Measurements from ENCODE around the gene XXYLT1. TPM values are rescaled to one million over a fixed set of nuclear protein-coding genes. Genes with fewer than 3 reads are reported as not detected.

XXYLT1 gene
- total and polyA plus RNA-seq, 2 of the 8 experiments (the other 6 are each of a cell fraction or from before 2014, with no cell fraction given) = 18.9 to 23.8 TPM

DNA sequence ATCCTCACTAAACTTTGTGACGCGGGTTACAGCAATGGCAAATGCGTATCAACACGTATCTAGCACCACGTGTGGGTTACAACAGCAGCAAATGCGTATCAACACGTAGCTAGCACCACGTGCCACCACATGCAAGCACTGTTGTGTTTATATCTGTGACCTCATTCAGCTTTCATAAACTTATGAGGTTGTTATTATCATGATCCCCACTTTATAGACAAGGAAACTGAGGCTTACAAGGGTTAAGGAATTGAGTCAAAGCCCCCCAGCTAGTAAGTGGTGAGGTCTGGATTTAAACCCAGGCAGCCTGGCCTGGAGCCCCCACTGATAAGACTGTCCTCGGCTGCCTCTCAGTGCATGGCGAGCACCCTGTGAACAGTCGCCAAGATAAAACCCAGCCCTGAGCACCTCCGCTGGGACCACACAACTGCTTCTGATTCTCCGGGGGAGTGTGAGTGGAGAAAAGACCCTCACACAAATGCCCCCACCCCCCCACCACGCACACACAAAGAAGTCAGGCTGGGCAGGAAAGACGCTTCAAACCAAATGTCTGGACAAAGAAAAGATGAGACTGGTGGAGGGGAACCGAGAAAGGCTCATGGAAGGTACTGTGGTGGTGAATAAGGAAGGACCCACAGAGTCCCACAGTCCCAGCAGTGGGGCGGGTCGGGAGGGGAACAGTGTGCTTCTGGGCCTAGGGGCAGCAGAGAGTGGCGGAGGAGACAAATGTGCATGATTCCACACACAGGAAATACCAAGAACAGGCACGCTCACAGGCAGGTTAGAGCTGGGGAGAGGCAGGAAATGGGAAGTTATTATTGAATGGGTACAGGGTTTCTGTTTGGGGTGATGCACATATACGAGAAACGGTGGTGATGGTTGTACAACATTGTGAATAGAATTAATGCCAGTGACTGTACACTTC is 173.4 kb downstream of the XXYLT1 start:
- H2BK120ac ChIP-seq (replicated peaks; ENCODE audit: low read depth, low read length) = no peak overlapping the region

More for the DNA sequence above, 173.4 kb downstream of the XXYLT1 start:
- Histone ChIP-seq H3K79me1 (ENCODE audit: low read depth, low read length) (peaks cover 3% of the 10 kb centered on the region; the same call in 1 of the 2 replicates), H2BK5ac (ENCODE audit: low read depth, low read length) (0 out of 2 replicates have a peak overlapping the region, but pooled peaks have one; percentile 10), H4K5ac (ENCODE audit: insufficient read length, low read depth, low read length) (no peak overlapping the region), H2BK20ac (ENCODE audit: low read length) (no peak overlapping the region), H3K4ac (replicated peaks; ENCODE audit: insufficient read length, low read depth, low read length) (no peak overlapping the region), H2BK15ac (ENCODE audit: low read length) (no peak overlapping the region), H3K23me2 (ENCODE audit: low read depth, low read length) (no peaks in the 10 kb centered on the region), H3K56ac (replicated peaks; ENCODE audit: insufficient read length, low read depth, low read length) (no peak overlapping the region), H3K18ac (ENCODE audit: extremely low read depth, low read length) (no peak overlapping the region), H4K91ac (replicated peaks; ENCODE audit: insufficient read length, low read length) (no peak overlapping the region), H2BK12ac (ENCODE audit: low read depth, low read length) (peak overlapping the region; percentile 30; the same call in 1 of the 2 replicates), H3K9me3 (ENCODE audit: insufficient read depth in 2 of 2, low read depth in 1 of 2, low read length in 1 of 2) (peaks cover 0 to 2% of the 10 kb centered on the region in 2 experiments; a peak in 1 of 4 replicates), H3K79me2 (ENCODE audit: control insufficient read depth in 1 of 2, insufficient read depth in 2 of 2, low read length in 2 of 2) (peaks cover 0 to 8% of the 10 kb centered on the region in 2 experiments; a peak in 2 of 4 replicates), H2AK5ac (ENCODE audit: low read depth, low read length) (no peak overlapping the region), H2AFZ (ENCODE audit: low read length) (no peak overlapping the region), H3K23ac (ENCODE audit: insufficient read length) (no peak overlapping the region), H3K36me3 (ENCODE audit: control insufficient read depth in 2 of 4, insufficient read depth in 4 of 4, low read length in 3 of 4) (no peaks in the 10 kb centered on the region), H3K4me3 (ENCODE audit: extremely low read depth in 1 of 4, insufficient read depth in 2 of 4, low read depth in 3 of 4, low read length in 4 of 4) (no peak overlapping the region), H3K14ac (ENCODE audit: insufficient read length) (no peak overlapping the region), H3K4me1 (replicated peaks in 1 of 4; ENCODE audit: control insufficient read depth in 3 of 4, insufficient read depth in 4 of 4, low read length in 3 of 4) (no peaks in the 10 kb centered on the region; a peak in 3 of 7 replicates), H3K27me3 (replicated peaks in 1 of 4; ENCODE audit: control insufficient read depth in 3 of 4, extremely low read depth in 1 of 4, insufficient read depth in 3 of 4, low read length in 3 of 4) (no peaks in the 10 kb centered on the region), H3K27ac (ENCODE audit: low read depth, low read length) (no peak overlapping the region), H4K20me1 (replicated peaks in 1 of 2; ENCODE audit: control insufficient read depth in 1 of 2, insufficient read depth in 2 of 2, low read length in 2 of 2) (peaks cover 0 to 4% of the 10 kb centered on the region in 2 experiments), H3K4me2 (ENCODE audit: insufficient read depth in 1 of 2, low read depth in 2 of 2, low read length in 2 of 2) (no peak overlapping the region), H3K9ac (replicated peaks in 1 of 4; ENCODE audit: extremely low read depth in 1 of 4, low read depth in 3 of 4, low read length in 3 of 4) (no peak overlapping the region), H4K8ac (ENCODE audit: extremely low read depth, insufficient read depth, low read length) (no peak overlapping the region)
- DNase-seq (ENCODE audit: low read depth in 1 of 2, low spot score in 2 of 2) (no peak), FAIRE-seq (no peak)
- no peak for TF ChIP-seq HDAC6 (IDR thresholded peaks at IDR 0.05; ENCODE audit: low read depth, low read length)
- TF ChIP-seq SIRT6 (IDR thresholded peaks at IDR 0.05; ENCODE audit: low read length) = no peak
- no peak for TF ChIP-seq ZNF274 (IDR thresholded peaks at IDR 0.05; ENCODE audit: borderline replicate concordance, extremely low read depth, low read length)
- no peak for TF ChIP-seq POLR2AphosphoS5 (IDR thresholded peaks at IDR 0.05; ENCODE audit: low read depth, low read length)
- no peak for TF ChIP-seq CHD1 (IDR thresholded peaks at IDR 0.05; ENCODE audit: low read depth, low read length)
- ChIA-PET CTCF (ENCODE audit: partially characterized antibody) (interaction anchor here (0.9 to 5.2 kb wide), 4 partner anchors 9 to 164 kb away, joined by 3 to 21 read pairs (median 4); no protein-coding TSS in a partner anchor), POLR2A (ENCODE audit: partially characterized antibody) (no interaction called here)
- 87% methylated on average over 22 of the region's 22 CpGs; no CpG with 5 or more reads in 1 of the 2 experiments for WGBS, 2 experiments (ENCODE audit: extremely low coverage in 1 of 2, insufficient coverage in 1 of 2, insufficient read length in 1 of 2, insufficient replicate concordance in 2 of 2, low coverage in 1 of 2, low lambda C conversion rate in 2 of 2, missing lambda C conversion rate in 1 of 2)
